Activated naive CD8-positive, alpha-beta T cell treated with anti-CD3 and anti-CD28 coated beads for 36 hours (primary cell): ENCODE results near the gene UCK1. TPM values are rescaled to one million over a fixed set of nuclear protein-coding genes. Genes with fewer than 3 reads are reported as not detected.

Source experiments
- DNase-seq: peaks from one replicate; pipeline ENCODE4 v3.0.0; 2021
- H3K27ac Mint-ChIP-seq: one replicate; pipeline ENCODE4 v1.8.0; 2022; ENCODE audit warnings: mild to moderate bottlenecking, moderate library complexity, mixed read lengths
- H3K27me3 Mint-ChIP-seq: one replicate; pipeline ENCODE4 v1.8.0; 2022; ENCODE audit warnings: mild to moderate bottlenecking, mixed read lengths
- H3K36me3 Mint-ChIP-seq: one replicate; pipeline ENCODE4 v1.8.0; 2021; ENCODE audit warnings: mild to moderate bottlenecking, mixed read lengths
- H3K4me1 Mint-ChIP-seq: one replicate; pipeline ENCODE4 v1.8.0; 2021; ENCODE audit warnings: mixed read lengths
- H3K4me3 Mint-ChIP-seq: one replicate; pipeline ENCODE4 v1.8.0; 2022; ENCODE audit warnings: mild to moderate bottlenecking, moderate library complexity, mixed read lengths
- H3K9me3 Mint-ChIP-seq: one replicate; pipeline ENCODE4 v1.8.0; 2022; ENCODE audit warnings: mixed read lengths
- total RNA-seq, 2 experiments: library from RNA; stranded (reverse); gene quantifications; one replicate each; pipeline ENCODE4 v1.2.3, GENCODE V29; 2021

Gene UCK1
- total RNA-seq, 2 experiments from 2014 or later = 22.1 to 23.0 TPM

DNA sequence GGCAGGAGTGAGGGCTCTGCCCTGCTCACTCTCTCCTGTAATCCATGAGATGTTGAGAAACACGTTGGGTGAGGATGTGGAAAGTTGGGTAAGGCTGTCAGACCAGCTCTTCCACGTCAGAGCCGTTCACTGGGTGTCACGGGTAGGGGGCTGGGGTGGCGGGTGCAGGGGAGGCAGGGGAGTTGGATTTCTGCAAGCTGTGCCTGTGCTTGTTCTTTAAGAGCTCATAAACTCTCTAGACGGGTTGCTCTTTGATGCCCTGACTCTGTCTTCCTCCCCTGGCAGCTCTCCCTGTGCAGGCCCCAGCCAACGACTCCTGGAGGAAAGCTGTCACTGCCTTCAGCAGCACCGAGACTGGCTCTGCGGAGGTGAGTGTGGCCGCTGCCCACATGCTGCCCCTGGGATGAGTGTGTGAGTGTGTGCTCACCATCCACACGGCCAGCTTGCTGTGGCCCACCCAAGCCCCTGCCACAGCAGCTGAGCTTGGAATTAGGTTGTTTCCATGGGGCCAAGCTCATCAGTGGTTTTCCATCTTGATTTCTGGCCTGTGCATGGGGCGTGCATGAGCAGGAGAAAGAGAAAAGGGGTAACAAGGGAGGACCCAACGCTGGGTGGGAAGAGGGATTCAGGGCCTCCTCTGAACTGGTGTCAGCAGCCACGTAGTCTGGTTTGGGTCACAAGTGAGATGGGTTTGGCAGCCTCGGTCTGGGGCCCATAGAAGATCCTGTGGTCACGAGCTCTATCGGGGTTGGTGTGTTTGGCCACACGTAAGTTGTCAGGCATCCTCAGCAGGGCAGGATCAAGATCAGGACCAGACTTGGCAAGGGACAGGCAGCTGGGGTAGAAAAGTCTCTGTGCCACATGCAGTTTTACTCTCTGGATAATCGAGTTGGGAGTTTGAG, 49.4 kb downstream of the UCK1 start:
- peaks cover 19% of the 10 kb centered on the region for H3K36me3 Mint-ChIP-seq
- H3K27ac Mint-ChIP-seq = peak overlapping the region; percentile 29
- H3K4me1 Mint-ChIP-seq = peaks cover 7% of the 10 kb centered on the region
- H3K9me3 Mint-ChIP-seq = no peaks in the 10 kb centered on the region
- no peak for DNase-seq
- no peak overlapping the region for H3K4me3 Mint-ChIP-seq
- H3K27me3 Mint-ChIP-seq = no peaks in the 10 kb centered on the region

DNA sequence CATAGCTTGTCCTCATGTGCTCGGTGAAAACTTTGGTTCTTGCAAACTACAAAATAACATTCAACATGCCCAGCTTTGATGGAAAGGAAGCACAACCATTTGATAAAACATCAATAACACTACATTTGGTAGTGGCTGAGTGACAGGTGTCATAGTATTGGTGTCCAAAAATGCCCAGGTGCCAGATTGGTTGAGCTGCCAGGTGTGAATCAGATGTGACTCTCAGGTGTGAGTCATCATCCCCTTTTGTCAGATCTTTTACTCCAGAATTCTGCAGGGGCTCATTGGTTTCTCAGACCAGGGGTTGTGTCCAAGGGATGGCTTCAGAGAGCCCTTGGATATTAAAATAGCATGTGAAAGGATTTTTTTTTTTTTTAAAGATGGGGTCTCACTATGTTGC, 50.8 kb downstream of the UCK1 start:
- Mint-ChIP-seq H3K9me3 (no peaks in the 10 kb centered on the region), H3K27ac (peak overlapping the region; percentile 8), H3K27me3 (no peaks in the 10 kb centered on the region), H3K36me3 (peaks cover 19% of the 10 kb centered on the region), H3K4me1 (peaks cover 7% of the 10 kb centered on the region), H3K4me3 (no peak overlapping the region)
- DNase-seq = no peak

DNA sequence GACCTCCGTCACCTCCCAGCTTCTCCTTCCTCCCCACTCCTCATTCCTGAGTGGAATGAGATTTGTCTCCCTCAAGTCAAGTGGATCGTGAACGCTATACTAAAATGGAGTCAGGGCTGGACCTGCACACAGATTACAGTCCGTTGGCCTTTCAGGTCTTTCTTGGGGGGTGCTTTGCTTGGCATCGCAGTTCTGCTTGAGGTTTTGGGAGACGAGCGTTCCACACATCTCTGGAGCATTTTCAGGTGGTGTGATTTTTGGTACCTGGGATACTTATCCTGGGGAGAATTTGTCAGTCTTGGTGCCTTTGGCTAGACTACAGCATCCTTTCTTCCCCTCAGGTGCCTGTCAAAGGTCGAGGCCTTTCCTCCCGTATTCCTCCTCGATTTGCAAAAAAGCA, 52.2 kb downstream of the UCK1 start:
- no peak for DNase-seq
- Mint-ChIP-seq H3K27me3 (no peaks in the 10 kb centered on the region), H3K4me3 (no peak overlapping the region), H3K9me3 (no peaks in the 10 kb centered on the region), H3K4me1 (peaks cover 7% of the 10 kb centered on the region), H3K36me3 (peaks cover 24% of the 10 kb centered on the region), H3K27ac (peak overlapping the region; percentile 3)

DNA sequence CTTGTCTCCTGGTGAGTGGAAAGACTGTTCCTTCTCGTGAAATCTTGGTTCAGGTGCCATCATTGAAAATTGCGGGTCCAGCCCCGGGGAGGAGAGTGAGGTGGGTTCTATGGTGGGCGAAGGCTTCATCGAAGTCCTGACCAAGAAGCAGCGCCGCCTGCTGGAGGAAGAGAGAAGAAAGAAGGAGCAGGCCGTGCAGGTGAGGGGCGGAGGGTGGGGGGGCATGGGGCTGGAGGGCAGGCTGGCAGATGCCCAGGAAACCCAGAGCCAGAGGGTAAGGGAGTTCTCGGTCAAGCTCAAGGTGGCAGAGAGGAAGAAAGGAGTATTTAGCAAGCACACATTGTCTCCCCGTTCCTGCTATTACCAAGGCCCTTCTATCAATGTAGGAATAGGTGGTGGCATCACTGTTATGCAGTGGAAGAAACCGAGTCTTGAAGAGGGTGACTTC, 52.6 kb downstream of the UCK1 start:
- H3K9me3 Mint-ChIP-seq = no peaks in the 10 kb centered on the region
- no peak overlapping the region for H3K27ac Mint-ChIP-seq
- H3K36me3 Mint-ChIP-seq = peaks cover 24% of the 10 kb centered on the region
- H3K27me3 Mint-ChIP-seq = no peaks in the 10 kb centered on the region
- DNase-seq = peak; percentile 47
- H3K4me1 Mint-ChIP-seq = peaks cover 7% of the 10 kb centered on the region
- no peak overlapping the region for H3K4me3 Mint-ChIP-seq

DNA sequence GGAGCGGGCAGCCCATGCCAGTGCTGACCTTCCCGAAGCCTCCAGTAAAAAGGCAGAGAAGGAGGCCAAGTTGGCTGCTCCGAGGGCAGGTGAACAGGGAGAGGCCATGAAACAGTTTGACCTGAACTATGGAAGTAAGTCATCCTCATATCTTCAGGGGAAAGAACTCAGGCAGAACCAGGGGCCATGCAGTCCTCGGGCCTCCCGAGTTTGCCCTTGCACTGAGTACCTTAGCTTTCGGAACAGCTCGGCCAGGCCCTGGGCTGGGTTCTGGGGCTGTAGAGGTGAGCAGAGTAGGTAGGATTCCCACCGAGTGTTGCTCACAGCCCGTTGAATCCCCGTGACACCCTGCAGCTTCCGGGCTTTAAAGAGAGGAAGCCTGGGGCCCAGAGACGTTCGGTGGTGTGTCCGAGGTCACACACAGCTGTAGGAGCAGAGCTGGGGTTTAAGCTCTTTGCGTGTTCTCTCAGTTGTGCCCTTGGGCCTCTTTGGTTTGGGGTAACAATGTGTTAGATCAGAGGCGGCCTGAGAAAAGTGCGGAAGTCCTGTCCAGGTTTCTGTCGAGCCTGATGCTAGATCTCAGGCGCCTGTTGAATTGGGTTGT, 53.1 kb downstream of the UCK1 start:
- H3K4me1 Mint-ChIP-seq = peaks cover 8% of the 10 kb centered on the region
- H3K27me3 Mint-ChIP-seq = no peaks in the 10 kb centered on the region
- no peaks in the 10 kb centered on the region for H3K9me3 Mint-ChIP-seq
- H3K27ac Mint-ChIP-seq = no peak overlapping the region
- no peak for DNase-seq
- no peak overlapping the region for H3K4me3 Mint-ChIP-seq
- peaks cover 25% of the 10 kb centered on the region for H3K36me3 Mint-ChIP-seq

DNA sequence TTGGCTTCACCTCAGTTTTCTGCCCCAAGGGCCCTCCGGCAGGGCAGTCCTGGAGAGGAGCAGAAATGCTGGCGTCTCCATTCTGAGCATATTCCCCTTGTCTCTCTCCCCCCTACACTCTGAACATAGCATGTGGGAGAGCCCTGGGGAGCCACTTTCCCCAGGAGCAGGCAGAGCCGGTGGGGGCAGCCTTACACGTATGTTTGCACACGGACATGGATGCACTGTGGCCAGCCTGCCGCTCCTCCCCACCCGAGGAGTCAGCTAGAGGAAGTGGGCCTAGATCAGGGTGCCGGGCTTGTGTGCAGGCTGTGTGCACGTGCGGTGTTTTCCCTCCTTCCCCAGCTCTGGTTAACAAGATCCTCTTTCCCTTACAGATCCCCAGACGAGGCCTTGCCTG, 53.7 kb downstream of the UCK1 start:
- Mint-ChIP-seq H3K27me3 (no peaks in the 10 kb centered on the region), H3K4me3 (no peak overlapping the region), H3K36me3 (peaks cover 27% of the 10 kb centered on the region), H3K9me3 (no peaks in the 10 kb centered on the region), H3K4me1 (peaks cover 8% of the 10 kb centered on the region), H3K27ac (no peak overlapping the region)
- DNase-seq = no peak

DNA sequence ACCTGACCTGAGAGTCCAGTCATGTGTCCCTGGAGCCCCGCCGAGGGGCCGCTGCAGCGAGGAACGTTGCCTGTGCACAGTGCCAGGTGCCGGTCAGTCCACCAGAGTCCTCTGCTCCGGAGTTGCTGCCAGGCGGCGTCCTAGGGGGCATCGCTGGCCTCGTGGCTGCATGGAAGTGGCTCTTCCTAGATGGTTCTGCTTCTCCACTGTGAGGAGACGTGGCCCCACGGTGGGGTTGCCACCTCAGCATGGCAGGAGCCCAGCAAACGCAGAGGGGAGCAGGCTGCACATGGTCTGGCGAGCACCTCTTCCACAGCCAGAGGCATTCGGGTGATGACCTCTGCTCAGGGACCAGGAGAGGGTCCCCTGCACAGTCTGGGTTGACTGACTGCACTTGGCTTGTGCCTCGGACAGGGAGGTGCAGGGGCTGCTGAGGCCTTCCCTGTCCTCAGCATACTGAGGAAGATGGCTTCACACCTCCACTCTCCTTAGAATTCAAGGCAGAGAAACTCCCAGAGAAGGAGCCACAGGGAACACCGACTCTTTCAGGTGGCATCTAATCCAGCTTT, 54.2 kb downstream of the UCK1 start:
- DNase-seq = no peak
- H3K27me3 Mint-ChIP-seq = no peaks in the 10 kb centered on the region
- no peak overlapping the region for H3K27ac Mint-ChIP-seq
- no peaks in the 10 kb centered on the region for H3K9me3 Mint-ChIP-seq
- H3K36me3 Mint-ChIP-seq = peaks cover 24% of the 10 kb centered on the region
- no peak overlapping the region for H3K4me3 Mint-ChIP-seq
- H3K4me1 Mint-ChIP-seq = peaks cover 8% of the 10 kb centered on the region

DNA sequence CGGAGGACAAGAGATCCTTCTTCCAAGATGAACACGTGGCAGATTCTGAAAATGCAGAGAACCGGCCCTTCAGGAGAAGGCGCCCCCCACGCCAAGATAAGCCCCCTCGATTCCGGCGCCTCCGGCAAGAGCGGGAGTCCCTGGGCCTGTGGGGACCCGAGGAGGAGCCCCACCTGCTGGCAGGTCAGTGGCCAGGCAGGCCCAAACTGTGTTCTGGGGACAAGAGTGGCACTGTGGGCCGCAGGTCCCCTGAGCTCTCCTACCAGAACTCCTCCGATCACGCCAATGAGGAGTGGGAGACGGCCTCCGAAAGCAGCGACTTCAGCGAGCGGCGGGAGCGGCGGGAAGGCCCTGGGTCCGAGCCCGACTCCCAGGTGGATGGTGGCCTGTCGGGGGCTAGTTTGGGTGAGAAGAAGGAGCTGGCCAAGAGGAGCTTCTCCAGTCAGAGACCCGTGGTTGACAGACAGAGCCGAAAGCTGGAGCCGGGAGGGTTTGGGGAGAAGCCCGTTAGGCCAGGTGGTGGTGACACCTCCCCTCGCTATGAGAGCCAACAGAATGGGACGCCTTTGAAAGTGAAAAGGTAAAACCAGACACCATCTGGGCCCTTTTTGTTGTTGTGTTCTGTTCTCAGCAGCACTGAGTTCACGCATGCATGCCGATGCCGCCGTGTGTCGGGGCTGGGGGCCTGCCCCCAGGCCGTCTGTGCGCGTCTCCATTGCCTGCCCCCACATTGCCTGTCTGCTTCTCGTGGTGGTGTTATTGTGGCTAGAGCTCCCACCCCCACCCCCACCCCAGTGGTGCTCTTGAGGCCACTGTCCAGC, 54.9 kb downstream of the UCK1 start:
- no peak overlapping the region for H3K27ac Mint-ChIP-seq
- DNase-seq = no peak
- H3K27me3 Mint-ChIP-seq = no peaks in the 10 kb centered on the region
- H3K36me3 Mint-ChIP-seq = peaks cover 28% of the 10 kb centered on the region
- peaks cover 8% of the 10 kb centered on the region for H3K4me1 Mint-ChIP-seq
- H3K9me3 Mint-ChIP-seq = no peaks in the 10 kb centered on the region
- no peak overlapping the region for H3K4me3 Mint-ChIP-seq

DNA sequence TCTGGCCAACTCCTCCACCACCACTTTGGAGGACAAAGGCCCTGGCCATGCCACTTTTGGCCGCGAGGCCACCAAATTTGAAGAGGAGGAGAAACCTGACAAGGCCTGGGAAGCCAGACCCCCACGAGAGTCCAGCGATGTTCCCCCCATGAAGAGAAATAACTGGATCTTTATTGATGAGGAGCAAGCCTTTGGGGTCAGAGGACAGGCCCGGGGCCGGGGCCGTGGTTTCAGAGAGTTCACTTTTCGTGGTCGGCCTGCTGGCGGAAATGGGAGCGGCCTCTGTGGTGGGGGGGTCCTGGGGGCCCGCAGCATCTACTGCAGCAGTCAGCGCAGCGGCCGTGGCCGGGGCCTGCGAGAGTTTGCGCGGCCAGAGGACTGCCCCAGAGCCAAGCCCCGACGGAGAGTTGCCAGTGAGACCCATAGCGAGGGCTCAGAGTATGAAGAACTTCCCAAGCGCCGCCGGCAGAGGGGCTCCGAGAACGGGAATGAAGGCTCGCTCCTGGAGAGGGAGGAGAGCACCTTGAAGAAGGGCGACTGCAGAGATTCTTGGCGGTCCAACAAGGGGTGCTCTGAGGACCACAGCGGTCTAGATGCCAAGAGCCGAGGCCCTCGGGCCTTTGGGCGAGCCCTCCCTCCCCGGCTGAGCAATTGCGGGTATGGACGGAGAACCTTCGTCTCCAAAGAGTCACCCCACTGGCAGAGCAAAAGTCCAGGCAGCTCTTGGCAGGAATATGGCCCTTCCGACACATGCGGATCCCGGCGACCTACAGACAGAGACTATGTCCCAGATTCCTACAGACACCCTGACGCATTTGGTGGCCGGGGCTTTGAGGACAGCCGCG, 55.7 kb downstream of the UCK1 start:
- Mint-ChIP-seq H3K9me3 (no peaks in the 10 kb centered on the region), H3K36me3 (peaks cover 36% of the 10 kb centered on the region), H3K27ac (peak overlapping the region; percentile 62), H3K4me3 (no peak overlapping the region), H3K27me3 (no peaks in the 10 kb centered on the region), H3K4me1 (peaks cover 8% of the 10 kb centered on the region)
- DNase-seq = no peak

DNA sequence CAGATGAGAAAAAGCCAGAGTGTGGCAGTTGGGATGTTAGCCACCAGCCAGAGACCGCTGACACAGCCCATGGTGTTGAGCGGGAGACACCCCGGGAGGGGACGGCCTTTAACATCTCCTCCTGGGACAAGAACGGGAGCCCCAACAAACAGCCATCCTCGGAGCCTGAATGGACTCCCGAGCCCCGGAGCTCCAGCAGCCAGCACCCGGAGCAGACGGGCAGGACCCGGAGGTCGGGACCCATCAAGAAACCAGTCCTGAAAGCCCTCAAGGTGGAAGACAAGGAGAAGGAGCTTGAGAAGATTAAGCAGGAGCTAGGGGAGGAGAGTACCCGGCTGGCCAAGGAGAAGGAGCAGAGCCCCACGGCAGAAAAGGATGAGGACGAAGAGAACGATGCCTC, 56.4 kb downstream of the UCK1 start:
- no peaks in the 10 kb centered on the region for H3K27me3 Mint-ChIP-seq
- H3K9me3 Mint-ChIP-seq = no peaks in the 10 kb centered on the region
- H3K4me3 Mint-ChIP-seq = no peak overlapping the region
- peaks cover 5% of the 10 kb centered on the region for H3K4me1 Mint-ChIP-seq
- DNase-seq = no peak
- peaks cover 42% of the 10 kb centered on the region for H3K36me3 Mint-ChIP-seq
- H3K27ac Mint-ChIP-seq = peak overlapping the region; percentile 62

DNA sequence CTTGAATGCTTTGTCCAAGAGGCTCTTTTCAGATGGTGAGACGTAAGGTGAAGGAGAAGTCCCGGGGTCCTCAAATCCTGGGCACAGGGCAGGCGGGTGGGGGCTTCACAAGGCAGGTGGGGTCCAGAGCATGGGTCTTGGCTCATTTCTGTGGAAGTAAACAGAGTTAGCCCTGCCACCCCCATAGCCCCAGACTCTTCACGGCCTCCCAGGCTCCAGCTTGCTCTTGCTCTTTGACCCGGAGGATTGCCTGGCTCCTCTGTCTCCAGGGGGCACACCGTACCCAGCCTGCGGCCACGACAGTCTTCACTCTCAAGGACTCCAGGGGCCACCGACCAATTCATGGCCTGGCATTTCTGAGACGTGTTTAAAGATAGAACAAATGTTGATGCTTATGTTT, 57.2 kb downstream of the UCK1 start:
- Mint-ChIP-seq H3K4me1 (peaks cover 2% of the 10 kb centered on the region), H3K27me3 (no peaks in the 10 kb centered on the region), H3K9me3 (no peaks in the 10 kb centered on the region), H3K27ac (no peak overlapping the region), H3K36me3 (peaks cover 43% of the 10 kb centered on the region), H3K4me3 (no peak overlapping the region)
- no peak for DNase-seq
